H1 (cell line): ENCODE measurements around the gene SHCBP1L. TPM values are rescaled to one million over a fixed set of nuclear protein-coding genes. Genes with fewer than 3 reads are reported as not detected.
A peak's percentile ranks its signal among the peaks of the same experiment; 100 is the strongest.

Experiments used
- CTCF ChIA-PET: fragments of 300-600 bp; sonication (Branson Sonifier 250); formaldehyde crosslinking; loops from one replicate; lab custom pipeline; 2021; ENCODE audit not compliant: partially characterized antibody; lab: Charles Lee
- POLR2A ChIA-PET: fragments of 300-600 bp; sonication (Branson Sonifier 250); formaldehyde crosslinking; loops from one replicate; lab custom pipeline; 2021; ENCODE audit warnings: inconsistent platforms; ENCODE audit not compliant: partially characterized antibody; lab: Charles Lee
- DNase-seq, 2 experiments: peaks; one replicate each; pipeline versions ENCODE4 v3.0.0 to v3.0.0-alpha.2; 2010 to 2022; ENCODE audit warnings: low spot score in 2 of 2, low read depth in 1 of 2, mixed read lengths in 1 of 2
- FAIRE-seq: peaks from 2 replicates; lab custom pipeline; 2011; peaks lifted over from hg19 to GRCh38; lab: Jason Lieb, UNC
- H2AFZ ChIP-seq: 2 replicates; pipeline ENCODE4 v1.8.1; 2012; ENCODE audit warnings: low read length, inconsistent platforms
- H2AK5ac ChIP-seq: 2 replicates; pipeline ENCODE4 v1.6.1; 2013; ENCODE audit warnings: low read depth, low read length
- H2BK120ac ChIP-seq: replicated peaks from 2 replicates; pipeline ENCODE3; 2013; ENCODE audit warnings: low read depth, low read length, inconsistent platforms
- H2BK12ac ChIP-seq: 2 replicates; pipeline ENCODE4 v1.6.1; 2013; ENCODE audit warnings: low read depth, low read length
- H2BK15ac ChIP-seq: 2 replicates; pipeline ENCODE4 v1.6.1; 2013; ENCODE audit warnings: low read length
- H2BK20ac ChIP-seq: 2 replicates; pipeline ENCODE4 v1.6.1; 2013; ENCODE audit warnings: low read length
- H2BK5ac ChIP-seq: 2 replicates; pipeline ENCODE4 v1.6.1; 2013; ENCODE audit warnings: low read depth, low read length
- H3K14ac ChIP-seq: 2 replicates; pipeline ENCODE4 v1.6.1; 2013; ENCODE audit warnings: inconsistent platforms; ENCODE audit not compliant: insufficient read length
- H3K18ac ChIP-seq: 2 replicates; pipeline ENCODE4 v1.6.1; 2013; ENCODE audit warnings: low read length; ENCODE audit errors: extremely low read depth
- H3K23ac ChIP-seq: 2 replicates; pipeline ENCODE4 v1.6.1; 2013; ENCODE audit warnings: inconsistent platforms; ENCODE audit not compliant: insufficient read length
- H3K23me2 ChIP-seq: 2 replicates; pipeline ENCODE4 v1.6.1; 2013; ENCODE audit warnings: low read depth, low read length
- H3K27ac ChIP-seq: 2 replicates; pipeline ENCODE4 v1.6.1; 2011; ENCODE audit warnings: low read depth, low read length, inconsistent platforms
- H3K27me3 ChIP-seq, 4 experiments: replicated peaks in 1 of 4; 1 replicate in 1 of 4; 2 replicates in 3 of 4; pipeline versions ENCODE4 v1.6.1 to v1.8.1; 2011 to 2013; ENCODE audit warnings: low read length in 3 of 4, mild to moderate bottlenecking in 3 of 4, inconsistent platforms in 2 of 4, mixed read lengths in 2 of 4, moderate library complexity in 1 of 4; ENCODE audit not compliant: control insufficient read depth in 3 of 4, insufficient read depth in 3 of 4; ENCODE audit errors: extremely low read depth in 1 of 4
- H3K36me3 ChIP-seq, 4 experiments: 2 replicates each; pipeline versions ENCODE4 v1.6.1 to v1.8.1; 2011 to 2013; ENCODE audit warnings: mild to moderate bottlenecking in 4 of 4, low read length in 3 of 4, moderate library complexity in 2 of 4, control low read depth in 1 of 4, inconsistent platforms in 1 of 4; ENCODE audit not compliant: insufficient read depth in 4 of 4, control insufficient read depth in 2 of 4
- H3K4ac ChIP-seq: replicated peaks from 2 replicates; pipeline ENCODE3; 2013; ENCODE audit warnings: low read length, low read depth, mixed read lengths, inconsistent platforms; ENCODE audit not compliant: insufficient read length
- H3K4me1 ChIP-seq, 4 experiments: replicated peaks in 1 of 4; 1 replicate in 1 of 4; 2 replicates in 3 of 4; pipeline versions ENCODE4 v1.6.1 to v1.8.1; 2011 to 2013; ENCODE audit warnings: low read length in 3 of 4, inconsistent platforms in 2 of 4, mixed read lengths in 1 of 4; ENCODE audit not compliant: insufficient read depth in 4 of 4, control insufficient read depth in 3 of 4
- H3K4me2 ChIP-seq, 2 experiments: 2 replicates each; pipeline versions ENCODE4 v1.6.1 to v1.8.1; 2011 to 2013; ENCODE audit warnings: low read depth in 2 of 2, low read length in 2 of 2, control low read depth in 1 of 2, inconsistent platforms in 1 of 2, mild to moderate bottlenecking in 1 of 2; ENCODE audit not compliant: insufficient read depth in 1 of 2
- H3K4me3 ChIP-seq, 4 experiments: fragments of 200-600, 300-600 bp in 1 of 4; sonication (generic), shearing (Covaris generic), sonication (Bioruptor Twin) in 1 of 4; 2 replicates each; pipeline versions ENCODE4 v1.5.1 to v1.8.1; 2011 to 2016; ENCODE audit warnings: low read length in 4 of 4, low read depth in 3 of 4, control low read depth in 2 of 4, inconsistent platforms in 2 of 4, mild to moderate bottlenecking in 2 of 4, mixed read lengths in 1 of 4, moderate library complexity in 1 of 4; ENCODE audit not compliant: insufficient read depth in 2 of 4; ENCODE audit errors: extremely low read depth in 1 of 4
- H3K56ac ChIP-seq: replicated peaks from 2 replicates; pipeline ENCODE3; 2013; ENCODE audit warnings: low read depth, mild to moderate bottlenecking, mixed read lengths, low read length, inconsistent platforms; ENCODE audit not compliant: insufficient read length
- H3K79me1 ChIP-seq: 2 replicates; pipeline ENCODE4 v1.6.1; 2013; ENCODE audit warnings: low read depth, low read length, control low read depth
- H3K79me2 ChIP-seq, 2 experiments: 2 replicates each; pipeline versions ENCODE4 v1.6.1 to v1.8.1; 2012 to 2013; ENCODE audit warnings: low read length in 2 of 2, mild to moderate bottlenecking in 2 of 2, inconsistent platforms in 1 of 2; ENCODE audit not compliant: insufficient read depth in 2 of 2, control insufficient read depth in 1 of 2
- H3K9ac ChIP-seq, 4 experiments: replicated peaks in 1 of 4; 1 replicate in 1 of 4; 2 replicates in 3 of 4; pipeline versions ENCODE4 v1.6.1 to v1.8.1; 2011 to 2013; ENCODE audit warnings: low read depth in 3 of 4, low read length in 3 of 4, control low read depth in 2 of 4, mild to moderate bottlenecking in 2 of 4, moderate library complexity in 2 of 4, inconsistent platforms in 1 of 4; ENCODE audit errors: extremely low read depth in 1 of 4
- H3K9me3 ChIP-seq, 2 experiments: 2 replicates each; pipeline versions ENCODE4 v1.6.1 to v1.8.1; 2012 to 2013; ENCODE audit warnings: mild to moderate bottlenecking in 2 of 2, moderate library complexity in 2 of 2, control low read depth in 1 of 2, inconsistent platforms in 1 of 2, low read depth in 1 of 2, low read length in 1 of 2, mixed read lengths in 1 of 2; ENCODE audit not compliant: insufficient read depth in 2 of 2
- H4K20me1 ChIP-seq, 2 experiments: replicated peaks in 1 of 2; 2 replicates each; pipeline versions ENCODE3 to v1.8.1; 2011 to 2013; ENCODE audit warnings: inconsistent platforms in 2 of 2, low read length in 2 of 2, mild to moderate bottlenecking in 1 of 2; ENCODE audit not compliant: insufficient read depth in 2 of 2, control insufficient read depth in 1 of 2
- H4K5ac ChIP-seq: 2 replicates; pipeline ENCODE4 v1.6.1; 2013; ENCODE audit warnings: low read length, low read depth, mixed read lengths, inconsistent platforms; ENCODE audit not compliant: insufficient read length
- H4K8ac ChIP-seq: 2 replicates; pipeline ENCODE4 v1.8.0; 2013; ENCODE audit warnings: mild to moderate bottlenecking, moderate library complexity, low read length, inconsistent platforms; ENCODE audit not compliant: insufficient read depth; ENCODE audit errors: extremely low read depth
- H4K91ac ChIP-seq: replicated peaks from 2 replicates; pipeline ENCODE3; 2013; ENCODE audit warnings: low read length, mixed read lengths, inconsistent platforms; ENCODE audit not compliant: insufficient read length
- EZH2 ChIP-seq: fragments of 200-600 bp; sonication (generic); IDR thresholded peaks from 2 replicates; pipeline ENCODE4 v1.7.1; 2012; ENCODE audit warnings: low read depth, mild to moderate bottlenecking, moderate library complexity, low read length, inconsistent platforms; ENCODE audit not compliant: severe bottlenecking
- HDAC2 ChIP-seq, 2 experiments: fragments of 300-600 bp in 1 of 2; sonication (generic) in 1 of 2; IDR thresholded peaks; 2 replicates each; pipeline ENCODE4 v1.6.1; 2011 to 2012; ENCODE audit warnings: low read depth in 2 of 2, low read length in 2 of 2, mild to moderate bottlenecking in 2 of 2, moderate library complexity in 2 of 2, borderline replicate concordance in 1 of 2, inconsistent platforms in 1 of 2
- KDM1A ChIP-seq: fragments of 200-600, 300-600 bp; sonication (generic); IDR thresholded peaks from 2 replicates; pipeline ENCODE4 v1.7.1; 2016; ENCODE audit warnings: mild to moderate bottlenecking, low read length, borderline replicate concordance
- WGBS, 2 experiments: shearing (Covaris generic) in 1 of 2; methylation state at CpG; one replicate each; pipeline versions ENCODE4 v1.1.6 to v1.1.7; 2013 to 2015; ENCODE audit warnings: low lambda C conversion rate in 2 of 2, mixed read lengths in 2 of 2, inconsistent platforms in 1 of 2, low coverage in 1 of 2, missing lambda C conversion rate in 1 of 2; ENCODE audit not compliant: insufficient replicate concordance in 2 of 2, insufficient coverage in 1 of 2, insufficient read length in 1 of 2; ENCODE audit errors: extremely low coverage in 1 of 2, missing lambda C conversion rate in 1 of 2; 5-methylcytosine and 5-hydroxymethylcytosine counted together
- polyA plus RNA-seq, 7 experiments: library from polyadenylated mRNA; depleted of rRNA in 3 of 7; stranded (reverse) in 5 of 7; unstranded in 2 of 7; fragments of >200 nt in 5 of 7; fragments of 200-250 nt in 2 of 7; gene quantifications; 1 replicate in 5 of 7; 2 replicates in 1 of 7; 4 replicates in 1 of 7; pipeline versions ENCODE4 v1.2.1 to v1.2.3, GENCODE V29; 2011 to 2013; ENCODE audit warnings: missing spikeins in 2 of 7, mixed read lengths in 2 of 7
- total RNA-seq: library from RNA; stranded (reverse); fragmentation: NEBNext Ultra II Directional; extraction: Animal tissue kit (Norgen Biotek cat#: 25700); gene quantifications from 2 replicates; pipeline ENCODE4 v1.2.1, GENCODE V29; 2021
- TF ChIP-seq, protein P1 (sequence below): IDR thresholded peaks from 2 replicates; pipeline ENCODE4 v1.6.1; 2012; ENCODE audit warnings: inconsistent platforms

The SHCBP1L gene
- total and polyA plus RNA-seq, 2 of the 8 experiments (the other 6 are each of a cell fraction or from before 2014, with no cell fraction given) = not detected

DNA sequence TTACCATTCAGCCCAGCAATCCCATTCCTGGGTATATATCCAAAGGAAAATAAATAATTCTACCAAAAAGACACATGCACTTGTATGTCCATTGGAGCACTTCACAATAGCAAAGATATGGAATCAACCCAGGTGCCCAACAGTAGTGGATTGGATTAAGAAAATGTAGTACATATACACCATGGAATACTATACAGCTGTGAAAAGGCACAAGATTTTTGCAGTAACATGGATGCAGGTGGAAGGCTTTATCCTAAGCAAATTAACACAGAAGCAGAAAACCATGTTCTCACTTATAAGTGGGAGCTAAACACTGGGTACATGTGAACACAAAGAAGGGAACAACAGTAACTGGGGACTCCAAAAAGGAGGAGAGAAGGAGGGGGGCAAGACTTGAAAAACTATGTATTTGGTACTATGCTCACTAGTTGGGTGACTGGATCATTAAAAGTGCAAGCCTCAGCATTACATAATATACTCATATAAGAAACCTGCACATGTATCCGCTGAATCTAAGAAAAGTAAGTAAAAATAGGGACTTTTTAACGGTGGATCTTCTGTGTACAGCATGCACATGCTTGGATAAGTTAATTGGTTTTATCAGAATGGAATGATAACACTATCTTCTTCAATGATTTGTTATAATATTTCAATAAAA lies 3.9 kb upstream of the SHCBP1L start:
- no peak overlapping the region for H3K23ac ChIP-seq
- H2BK15ac ChIP-seq = no peak overlapping the region
- no peak overlapping the region for H4K91ac ChIP-seq
- H4K8ac ChIP-seq = no peak overlapping the region
- no peak for DNase-seq
- H3K23me2 ChIP-seq = no peaks in the 10 kb centered on the region
- no peak overlapping the region for H3K56ac ChIP-seq
- 90% methylated on average over 2 of the region's 2 CpGs; no CpG with 5 or more reads in 1 of the 2 experiments for WGBS, 2 experiments
- TF ChIP-seq, protein P1, sequence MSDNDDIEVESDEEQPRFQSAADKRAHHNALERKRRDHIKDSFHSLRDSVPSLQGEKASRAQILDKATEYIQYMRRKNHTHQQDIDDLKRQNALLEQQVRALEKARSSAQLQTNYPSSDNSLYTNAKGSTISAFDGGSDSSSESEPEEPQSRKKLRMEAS = no peak
- TF ChIP-seq KDM1A (peak; percentile 66; the same call in 1 of the 2 replicates), EZH2 (no peak), HDAC2 (IDR thresholded peaks at IDR 0.05; ENCODE audit: borderline replicate concordance in 1 of 2, low read depth in 2 of 2, low read length in 2 of 2) (peak in 1 of 2 experiments; percentile 76; a peak in 1 of 4 replicates)
- FAIRE-seq = no peak
- no peak overlapping the region; the same call in 1 of the 2 replicates for H2AK5ac ChIP-seq
- no peak overlapping the region; the same call in 1 of the 2 replicates for H3K18ac ChIP-seq
- no peak overlapping the region for H3K27ac ChIP-seq
- no peaks in the 10 kb centered on the region; a peak in 1 of 4 replicates for H3K9me3 ChIP-seq
- H4K20me1 ChIP-seq = no peaks in the 10 kb centered on the region
- no peaks in the 10 kb centered on the region for H3K79me1 ChIP-seq
- H3K4me2 ChIP-seq = no peak overlapping the region
- ChIA-PET POLR2A (interaction anchor here (0.7 to 0.9 kb wide), 2 partner anchors 8 to 15 kb away, joined by 3 to 6 read pairs; no protein-coding TSS in a partner anchor), CTCF (interaction anchor here (1.4 to 1.6 kb wide), 2 partner anchors 14 to 18 kb away, joined by 3 to 4 read pairs; no protein-coding TSS in a partner anchor)
- peak overlapping the region; percentile 32 for H4K5ac ChIP-seq
- H3K36me3 ChIP-seq = no peaks in the 10 kb centered on the region
- H3K4me3 ChIP-seq = no peak overlapping the region
- H3K79me2 ChIP-seq = no peaks in the 10 kb centered on the region
- peak overlapping the region; percentile 28 for H2BK120ac ChIP-seq
- H3K9ac ChIP-seq = no peak overlapping the region
- H3K4me1 ChIP-seq = peaks cover 0 to 5% (median 4%) of the 10 kb centered on the region in 4 experiments; a peak in 5 of 7 replicates
- H2AFZ ChIP-seq = no peak overlapping the region
- H3K14ac ChIP-seq = no peak overlapping the region
- H3K4ac ChIP-seq = no peak overlapping the region
- H2BK5ac ChIP-seq = no peak overlapping the region; the same call in 1 of the 2 replicates
- no peaks in the 10 kb centered on the region for H3K27me3 ChIP-seq
- H2BK12ac ChIP-seq = no peak overlapping the region; the same call in 1 of the 2 replicates
- H2BK20ac ChIP-seq = peak overlapping the region; percentile 67; the same call in 1 of the 2 replicates
